ENCODE measurements around the gene RAB11FIP4. TPM values are rescaled to one million over a fixed set of nuclear protein-coding genes. Genes with fewer than 3 reads are reported as not detected.

The RAB11FIP4 gene
- total and polyA plus RNA-seq, 2 of the 13 experiments (the other 11 are each of a cell fraction or from before 2014, with no cell fraction given): 28.0 to 89.3 TPM

- no peak for TF ChIP-seq MYNN (CRISPR knock-in tag; IDR thresholded peaks at IDR 0.05; ENCODE audit: low read depth)
- no peak for TF ChIP-seq ZNF546 (CRISPR knock-in tag; conservative IDR thresholded peaks at IDR 0.05)
- 0 out of 2 replicates have a peak, but pooled peaks have one; percentile 7 for TF ChIP-seq TFAP4 (IDR thresholded peaks at IDR 0.05; ENCODE audit: borderline replicate concordance, low read depth)
- no peak for TF ChIP-seq MEIS2 (CRISPR knock-in tag; IDR thresholded peaks at IDR 0.05)
- TF ChIP-seq ZNF331 (CRISPR knock-in tag; IDR thresholded peaks at IDR 0.05): peak; percentile 76; the same call in 1 of the 2 replicates
- TF ChIP-seq ZKSCAN1 (IDR thresholded peaks at IDR 0.05; ENCODE audit: low read length): no peak
- no peak; the same call in 1 of the 2 replicates for TF ChIP-seq ATF2 (CRISPR knock-in tag; IDR thresholded peaks at IDR 0.05)
- TF ChIP-seq ZBTB8A (CRISPR knock-in tag; IDR thresholded peaks at IDR 0.05; ENCODE audit: borderline replicate concordance, low read depth): peak; percentile 57; the same call in 1 of the 2 replicates
- TF ChIP-seq BCL3 (CRISPR knock-in tag; IDR thresholded peaks at IDR 0.05): peak; percentile 85; the same call in 1 of the 2 replicates
- no peak for TF ChIP-seq BORCS8-MEF2B (CRISPR knock-in tag; IDR thresholded peaks at IDR 0.05)
- TF ChIP-seq KDM6A (CRISPR knock-in tag; IDR thresholded peaks at IDR 0.05; ENCODE audit: low read depth): peak; percentile 62; the same call in 1 of the 2 replicates
- peak; percentile 98 for TF ChIP-seq THRA (CRISPR knock-in tag; IDR thresholded peaks at IDR 0.05; ENCODE audit: borderline replicate concordance)
- TF ChIP-seq ZBTB21 (CRISPR knock-in tag; IDR thresholded peaks at IDR 0.05): no peak
- no peak for TF ChIP-seq TMF1 (CRISPR knock-in tag; IDR thresholded peaks at IDR 0.05; ENCODE audit: low read depth)
- TF ChIP-seq REPIN1 (CRISPR knock-in tag; IDR thresholded peaks at IDR 0.05; ENCODE audit: borderline replicate concordance, low read depth): peak; percentile 80; the same call in 1 of the 2 replicates
- TF ChIP-seq ZNF687 (CRISPR knock-in tag; IDR thresholded peaks at IDR 0.05): peak; percentile 97
- TF ChIP-seq NR0B2 (CRISPR knock-in tag; IDR thresholded peaks at IDR 0.05): no peak
- no peak for TF ChIP-seq ZBTB42 (CRISPR knock-in tag; IDR thresholded peaks at IDR 0.05)
Observed at GRCh38 chr17:31467502-31468256, 76.2 kb downstream of the RAB11FIP4 start (continued).

Measured in HepG2 (cell line).